Colonic mucosa (tissue), 4 donors: ENCODE data around the gene GNAI2. TPM values are rescaled to one million over a fixed set of nuclear protein-coding genes. Genes with fewer than 3 reads are reported as not detected.

Experiments used
- DNase-seq: peaks from one replicate; pipeline ENCODE4 v3.0.0-alpha.2; 2020
- H3K27ac ChIP-seq: fragments of 200-600 bp; one replicate; pipeline ENCODE4 v1.8.0; 2021
- H3K27me3 ChIP-seq: fragments of 200-600 bp; one replicate; pipeline ENCODE4 v1.8.0; 2021
- H3K36me3 ChIP-seq: fragments of 200-600 bp; one replicate; pipeline ENCODE4 v1.8.0; 2021
- H3K4me1 ChIP-seq: fragments of 200-600 bp; one replicate; pipeline ENCODE4 v1.8.0; 2021; ENCODE audit warnings: mild to moderate bottlenecking
- H3K4me3 ChIP-seq: fragments of 200-600 bp; one replicate; pipeline ENCODE4 v1.8.0; 2021
- H3K9ac ChIP-seq, 2 donors: one replicate each; pipeline ENCODE4 v1.7.0; 2013; ENCODE audit warnings: control low read depth in 2 of 2, low read depth in 2 of 2, low read length in 2 of 2
- H3K9me3 ChIP-seq: fragments of 200-600 bp; one replicate; pipeline ENCODE4 v1.8.0; 2021
- CTCF ChIP-seq: fragments of 200-600 bp; IDR thresholded peaks from one replicate; pipeline ENCODE4 v1.8.0; 2022; ENCODE audit warnings: antibody characterized with exemption, mild to moderate bottlenecking
- intact Hi-C: fragments of 100-400 bp; cut with DNase I; formaldehyde crosslinking; loops from one replicate; pipeline ENCODE4 v1.14.1; 2022
- total RNA-seq, 2 donors: library from RNA; stranded (reverse); fragmentation: NEBNext Ultra II Directional in 1 of 2; extraction: Animal tissue kit (Norgen Biotek cat#: 25700) in 1 of 2; gene quantifications; one replicate each; pipeline ENCODE4 v1.2.1, GENCODE V29; 2021
- donor health status: healthy.
- donor health status: DM: no; HTN: no; CAD: no.
- donor health status: DM: no; HTN: no; CAD: no.

Gene GNAI2
- total RNA-seq, 2 donors from 2014 or later: 48.7 to 77.4 TPM

- H3K36me3 ChIP-seq: no peaks in the 10 kb centered on the region
- no peak overlapping the region for H3K4me3 ChIP-seq
- H3K27me3 ChIP-seq: no peaks in the 10 kb centered on the region
- intact Hi-C loops: no loop called here
- H3K9me3 ChIP-seq: no peaks in the 10 kb centered on the region
- H3K4me1 ChIP-seq: peaks cover 4% of the 10 kb centered on the region
- DNase-seq: no peak
- H3K27ac ChIP-seq: no peak overlapping the region
- no peak overlapping the region for H3K9ac ChIP-seq
- no peak for TF ChIP-seq CTCF
Observed at GRCh38 chr3:50229490-50229889, 6.5 kb upstream of the GNAI2 start.

- peaks cover 4% of the 10 kb centered on the region for H3K4me1 ChIP-seq
- H3K27ac ChIP-seq: no peak overlapping the region
- intact Hi-C loops: no loop called here
Observed at GRCh38 chr3:50230104-50230793, 5.8 kb upstream of the GNAI2 start.

GRCh38 chr3:50230794-50231125 is 5.2 kb upstream of the GNAI2 start:
- DNase-seq: no peak
- intact Hi-C loops: no loop called here
- Histone ChIP-seq H3K9ac (no peak overlapping the region), H3K4me1 (peaks cover 4% of the 10 kb centered on the region), H3K27me3 (no peaks in the 10 kb centered on the region), H3K27ac (no peak overlapping the region), H3K36me3 (no peaks in the 10 kb centered on the region), H3K9me3 (no peaks in the 10 kb centered on the region), H3K4me3 (no peak overlapping the region)
- TF ChIP-seq CTCF: no peak

More at GRCh38 chr3:50230104-50230793, 5.8 kb upstream of the GNAI2 start:
- no peak for TF ChIP-seq CTCF
- no peak for DNase-seq
- no peak overlapping the region for H3K9ac ChIP-seq
- H3K36me3 ChIP-seq: no peaks in the 10 kb centered on the region
- H3K9me3 ChIP-seq: no peaks in the 10 kb centered on the region
- H3K27me3 ChIP-seq: no peaks in the 10 kb centered on the region
- H3K4me3 ChIP-seq: no peak overlapping the region

- Histone ChIP-seq H3K9ac (no peak overlapping the region), H3K36me3 (no peaks in the 10 kb centered on the region), H3K27me3 (no peaks in the 10 kb centered on the region), H3K27ac (no peak overlapping the region), H3K4me1 (peaks cover 4% of the 10 kb centered on the region), H3K4me3 (no peak overlapping the region), H3K9me3 (no peaks in the 10 kb centered on the region)
- no peak for DNase-seq
- intact Hi-C loops: no loop called here
- no peak for TF ChIP-seq CTCF
Observed at GRCh38 chr3:50231581-50231980, 4.4 kb upstream of the GNAI2 start.

- TF ChIP-seq CTCF: no peak
- Histone ChIP-seq H3K9ac (no peak overlapping the region), H3K9me3 (no peaks in the 10 kb centered on the region), H3K4me1 (peaks cover 3% of the 10 kb centered on the region), H3K36me3 (no peaks in the 10 kb centered on the region), H3K27ac (no peak overlapping the region), H3K4me3 (no peak overlapping the region), H3K27me3 (no peaks in the 10 kb centered on the region)
- DNase-seq: no peak
- intact Hi-C loops: no loop called here
Observed at GRCh38 chr3:50232303-50232702, 3.7 kb upstream of the GNAI2 start.
